ENCODE data around the gene MYRF.

DNA sequence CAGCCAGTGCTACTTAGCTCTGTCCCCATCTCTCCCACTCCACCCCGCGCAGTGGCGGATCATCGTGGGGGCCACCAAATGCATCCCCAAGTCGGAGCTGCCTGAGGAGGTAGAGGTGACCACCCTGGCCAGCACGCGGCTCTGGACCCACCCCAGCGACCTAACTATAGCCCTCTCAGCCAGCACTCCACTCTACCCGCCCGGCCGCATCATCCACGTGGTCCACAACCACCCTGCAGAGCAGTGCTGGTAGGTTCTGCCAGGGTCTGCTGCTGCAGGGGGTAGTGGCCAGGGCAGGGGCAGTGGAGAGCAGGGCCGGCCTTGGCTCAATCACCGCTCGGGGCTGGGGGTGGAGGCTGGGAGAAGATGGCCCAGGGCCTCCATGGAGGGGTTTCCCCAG, 13.0 kb upstream of the MYRF start:
- TF ChIP-seq, protein P1, sequence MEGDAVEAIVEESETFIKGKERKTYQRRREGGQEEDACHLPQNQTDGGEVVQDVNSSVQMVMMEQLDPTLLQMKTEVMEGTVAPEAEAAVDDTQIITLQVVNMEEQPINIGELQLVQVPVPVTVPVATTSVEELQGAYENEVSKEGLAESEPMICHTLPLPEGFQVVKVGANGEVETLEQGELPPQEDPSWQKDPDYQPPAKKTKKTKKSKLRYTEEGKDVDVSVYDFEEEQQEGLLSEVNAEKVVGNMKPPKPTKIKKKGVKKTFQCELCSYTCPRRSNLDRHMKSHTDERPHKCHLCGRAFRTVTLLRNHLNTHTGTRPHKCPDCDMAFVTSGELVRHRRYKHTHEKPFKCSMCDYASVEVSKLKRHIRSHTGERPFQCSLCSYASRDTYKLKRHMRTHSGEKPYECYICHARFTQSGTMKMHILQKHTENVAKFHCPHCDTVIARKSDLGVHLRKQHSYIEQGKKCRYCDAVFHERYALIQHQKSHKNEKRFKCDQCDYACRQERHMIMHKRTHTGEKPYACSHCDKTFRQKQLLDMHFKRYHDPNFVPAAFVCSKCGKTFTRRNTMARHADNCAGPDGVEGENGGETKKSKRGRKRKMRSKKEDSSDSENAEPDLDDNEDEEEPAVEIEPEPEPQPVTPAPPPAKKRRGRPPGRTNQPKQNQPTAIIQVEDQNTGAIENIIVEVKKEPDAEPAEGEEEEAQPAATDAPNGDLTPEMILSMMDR (IDR thresholded peaks at IDR 0.05; ENCODE audit: borderline replicate concordance, extremely low read depth, low read length, poor library complexity, severe bottlenecking): no peak
- no peak for TF ChIP-seq EZH2 (IDR thresholded peaks at IDR 0.05; ENCODE audit: borderline replicate concordance, low read depth, low read length, severe bottlenecking)

Data from DND-41 (cell line).